ENCODE data around the gene QSER1. TPM values are rescaled to one million over a fixed set of nuclear protein-coding genes. Genes with fewer than 3 reads are reported as not detected.

QSER1 gene
- polyA plus RNA-seq, 1 donor (not counting 4 experiments of a cell fraction or from before 2014, with no cell fraction given), result 14.7 TPM

- Histone ChIP-seq H3K9ac (ENCODE audit: control insufficient read depth, extremely low read depth, insufficient read depth, low read length) (no peak overlapping the region), H3K9me3 (ENCODE audit: control insufficient read depth, low read depth, low read length) (no peaks in the 10 kb centered on the region), H4K20me1 (ENCODE audit: control insufficient read depth, extremely low read depth, insufficient read depth, low read length) (no peaks in the 10 kb centered on the region), H3K79me2 (ENCODE audit: control insufficient read depth, insufficient read depth, low read length) (peaks cover 60% of the 10 kb centered on the region), H3K36me3 (ENCODE audit: control insufficient read depth in 2 of 2, extremely low read depth in 1 of 2, insufficient read depth in 2 of 2, low read length in 2 of 2) (no peaks in the 10 kb centered on the region), H3K4me2 (ENCODE audit: control insufficient read depth, extremely low read depth, insufficient read depth, low read depth, low read length) (no peak overlapping the region), H3K27ac (ENCODE audit: control insufficient read depth, insufficient read depth, low read length) (no peak overlapping the region), H3K9me1 (ENCODE audit: control insufficient read depth, extremely low read depth, insufficient read depth, low read length) (no peaks in the 10 kb centered on the region), H3K4me1 (ENCODE audit: control insufficient read depth, extremely low read depth, insufficient read depth, low read length) (peaks cover 18% of the 10 kb centered on the region), H3K27me3 (ENCODE audit: control insufficient read depth, extremely low read depth, insufficient read depth, low read length) (no peaks in the 10 kb centered on the region), H2AFZ (ENCODE audit: control insufficient read depth, low read length) (no peak overlapping the region), H3K4me3 (ENCODE audit: control insufficient read depth in 2 of 3, extremely low read depth in 1 of 3, insufficient read depth in 2 of 3, low read depth in 1 of 3, low read length in 3 of 3) (no peak overlapping the region)
- DNase-seq (ENCODE audit: low read depth, low spot score) (no peak), FAIRE-seq (no peak)
- TF ChIP-seq CTCF (optimal IDR thresholded peaks at IDR 0.05 in 1 of 3, IDR thresholded peaks at IDR 0.05 in 1 of 3, conservative IDR thresholded peaks at IDR 0.05 in 1 of 3; ENCODE audit: extremely low read depth in 1 of 3, insufficient read depth in 2 of 3, low read length in 3 of 3) (no peak), EZH2 (IDR thresholded peaks at IDR 0.05; ENCODE audit: low read length) (no peak)
- dilution Hi-C loops (cut with MboI; ENCODE audit: extremely low pct_ligation_motif_present, low sequenced_read_pairs), result no loop called here
Measured at GRCh38 chr11:32919338-32919737, 26.7 kb downstream of the QSER1 start.

GRCh38 chr11:32920570-32920969 lies 28.0 kb downstream of the QSER1 start:
- no peak for FAIRE-seq
- Histone ChIP-seq H3K9me3 (ENCODE audit: control insufficient read depth, low read depth, low read length) (no peaks in the 10 kb centered on the region), H3K27ac (ENCODE audit: control insufficient read depth, insufficient read depth, low read length) (no peak overlapping the region), H3K36me3 (ENCODE audit: control insufficient read depth in 2 of 2, extremely low read depth in 1 of 2, insufficient read depth in 2 of 2, low read length in 2 of 2) (no peaks in the 10 kb centered on the region), H3K4me3 (ENCODE audit: control insufficient read depth in 2 of 3, extremely low read depth in 1 of 3, insufficient read depth in 2 of 3, low read depth in 1 of 3, low read length in 3 of 3) (no peak overlapping the region), H2AFZ (ENCODE audit: control insufficient read depth, low read length) (no peak overlapping the region), H4K20me1 (ENCODE audit: control insufficient read depth, extremely low read depth, insufficient read depth, low read length) (no peaks in the 10 kb centered on the region), H3K4me1 (ENCODE audit: control insufficient read depth, extremely low read depth, insufficient read depth, low read length) (peaks cover 18% of the 10 kb centered on the region), H3K9me1 (ENCODE audit: control insufficient read depth, extremely low read depth, insufficient read depth, low read length) (no peaks in the 10 kb centered on the region), H3K79me2 (ENCODE audit: control insufficient read depth, insufficient read depth, low read length) (peaks cover 58% of the 10 kb centered on the region), H3K27me3 (ENCODE audit: control insufficient read depth, extremely low read depth, insufficient read depth, low read length) (no peaks in the 10 kb centered on the region), H3K9ac (ENCODE audit: control insufficient read depth, extremely low read depth, insufficient read depth, low read length) (no peak overlapping the region), H3K4me2 (ENCODE audit: control insufficient read depth, extremely low read depth, insufficient read depth, low read depth, low read length) (no peak overlapping the region)
- dilution Hi-C loops (cut with MboI; ENCODE audit: extremely low pct_ligation_motif_present, low sequenced_read_pairs), result no loop called here
- TF ChIP-seq CTCF (optimal IDR thresholded peaks at IDR 0.05 in 1 of 3, IDR thresholded peaks at IDR 0.05 in 1 of 3, conservative IDR thresholded peaks at IDR 0.05 in 1 of 3; ENCODE audit: extremely low read depth in 1 of 3, insufficient read depth in 2 of 3, low read length in 3 of 3), result no peak
- TF ChIP-seq EZH2 (IDR thresholded peaks at IDR 0.05; ENCODE audit: low read length), result no peak
- no peak for DNase-seq (ENCODE audit: low read depth, low spot score)

All from keratinocyte (primary cell).